NCI-H226 (cell line): Measurements from ENCODE around the gene OR2M3.
A peak's percentile ranks its signal among the peaks of the same experiment; 100 is the strongest.
"Not testable (repeated sequence)": the region's sequence is repeated elsewhere in the genome, so short reads cannot be mapped to it uniquely, and the experiment has no call there.

ENCODE experiments used
- DNase-seq: peaks from one replicate; pipeline ENCODE4 v3.0.0-alpha.2; 2015

OR2M3 gene, protein sequence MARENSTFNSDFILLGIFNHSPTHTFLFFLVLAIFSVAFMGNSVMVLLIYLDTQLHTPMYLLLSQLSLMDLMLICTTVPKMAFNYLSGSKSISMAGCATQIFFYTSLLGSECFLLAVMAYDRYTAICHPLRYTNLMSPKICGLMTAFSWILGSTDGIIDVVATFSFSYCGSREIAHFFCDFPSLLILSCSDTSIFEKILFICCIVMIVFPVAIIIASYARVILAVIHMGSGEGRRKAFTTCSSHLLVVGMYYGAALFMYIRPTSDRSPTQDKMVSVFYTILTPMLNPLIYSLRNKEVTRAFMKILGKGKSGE

DNA sequence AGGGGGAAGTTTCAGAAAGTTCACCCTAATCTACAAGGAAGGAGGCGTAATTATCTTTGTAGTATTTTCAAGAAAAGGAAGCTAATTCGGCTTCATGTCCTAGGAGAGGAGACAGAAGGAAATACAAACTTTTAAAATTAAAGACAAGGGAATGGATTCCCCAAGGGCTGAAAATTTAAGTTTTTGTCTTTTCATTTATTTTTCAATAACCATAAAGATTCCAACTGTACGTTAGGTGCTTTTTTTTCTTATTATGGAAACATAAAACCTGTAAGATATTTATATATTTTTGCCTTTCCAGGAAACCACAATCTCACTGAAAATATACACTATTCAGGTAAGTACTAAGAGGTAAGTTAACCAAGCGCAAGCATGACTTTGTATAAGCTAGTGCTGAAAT lies at the start of gene OR2M3:
Gene OR2M3, plus strand, starts transcription at position 301 of the 400 bp plus-strand sequence. CDS start 5,803 bp downstream, outside the sequence.
- DNase-seq, result no peak

DNA sequence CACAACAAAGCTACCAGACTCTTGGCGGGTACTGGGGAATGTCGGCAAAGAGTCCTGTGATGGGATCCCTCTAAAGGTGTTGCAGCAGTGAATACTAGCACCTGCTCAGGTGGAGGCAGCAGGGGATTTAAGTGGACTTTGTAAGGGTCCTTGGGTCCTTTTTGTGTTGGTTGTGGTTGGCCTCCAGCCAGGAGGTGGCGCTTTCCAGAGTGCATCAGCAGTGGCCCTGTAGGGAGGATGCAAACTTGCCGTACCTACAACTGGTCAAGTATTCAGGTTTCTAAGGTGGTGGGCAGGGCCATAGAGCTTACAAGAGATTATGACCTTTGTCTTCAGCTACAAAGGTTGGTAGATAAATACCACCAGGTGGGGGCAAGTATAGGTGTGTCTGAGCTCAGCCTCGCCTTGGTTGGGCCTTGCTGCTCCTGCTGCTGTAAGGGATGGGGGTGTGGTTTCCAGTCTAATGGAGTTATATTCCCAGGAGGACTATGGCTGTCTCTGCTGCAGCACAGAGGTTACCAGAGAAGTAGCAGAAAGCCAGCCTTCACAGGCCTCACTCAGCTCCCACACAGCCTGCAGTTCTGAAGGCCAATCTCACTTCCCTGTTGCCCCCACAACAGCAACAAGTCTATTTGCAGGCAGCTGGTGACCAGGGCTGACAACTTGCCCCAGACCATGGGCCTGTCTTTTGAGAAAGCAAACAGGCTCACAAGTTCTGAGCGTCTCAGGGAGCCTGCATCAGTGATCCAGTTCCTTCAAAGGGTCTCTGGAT lies 44.8 kb upstream of the OR2M3 start:
- DNase-seq, result no peak

DNA sequence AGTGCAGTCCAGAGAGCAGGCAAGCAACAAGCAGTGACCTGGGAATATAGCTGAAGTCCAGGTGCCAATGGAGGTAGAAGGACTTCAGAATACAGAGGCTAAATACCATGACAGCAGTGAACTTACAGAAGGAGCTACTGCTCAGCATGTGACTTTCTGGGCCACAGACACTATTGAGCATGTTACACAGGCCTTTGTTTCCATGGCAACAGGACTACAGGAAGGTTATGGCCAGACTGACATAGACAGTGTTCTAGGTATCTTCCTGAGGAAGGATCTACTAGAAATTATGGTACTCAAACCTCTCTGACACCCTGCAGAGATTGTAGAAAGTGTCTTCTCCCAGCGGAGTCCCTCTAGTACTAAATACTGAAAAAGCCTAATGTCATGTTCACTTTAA lies 41.1 kb upstream of the OR2M3 start:
- no peak for DNase-seq

DNA sequence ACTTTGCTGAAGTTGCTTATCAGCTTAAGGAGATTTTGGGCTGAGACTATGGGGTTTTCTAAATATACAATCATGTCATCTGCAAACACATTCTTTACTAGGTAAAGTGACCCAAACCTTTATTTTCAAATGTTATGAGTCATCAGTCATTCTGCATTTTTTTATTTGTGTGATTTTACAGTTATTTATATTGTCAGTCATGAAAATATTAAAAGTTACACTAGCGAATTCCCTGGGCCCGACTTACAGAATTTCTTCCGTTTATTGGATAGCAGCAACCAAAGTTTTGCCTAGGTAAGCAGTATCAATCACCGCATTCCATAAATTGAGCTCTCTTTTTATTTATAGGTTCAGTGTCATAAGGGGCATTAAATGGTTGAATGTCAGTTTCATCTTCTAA lies 38.3 kb upstream of the OR2M3 start:
- DNase-seq, result no peak

DNA sequence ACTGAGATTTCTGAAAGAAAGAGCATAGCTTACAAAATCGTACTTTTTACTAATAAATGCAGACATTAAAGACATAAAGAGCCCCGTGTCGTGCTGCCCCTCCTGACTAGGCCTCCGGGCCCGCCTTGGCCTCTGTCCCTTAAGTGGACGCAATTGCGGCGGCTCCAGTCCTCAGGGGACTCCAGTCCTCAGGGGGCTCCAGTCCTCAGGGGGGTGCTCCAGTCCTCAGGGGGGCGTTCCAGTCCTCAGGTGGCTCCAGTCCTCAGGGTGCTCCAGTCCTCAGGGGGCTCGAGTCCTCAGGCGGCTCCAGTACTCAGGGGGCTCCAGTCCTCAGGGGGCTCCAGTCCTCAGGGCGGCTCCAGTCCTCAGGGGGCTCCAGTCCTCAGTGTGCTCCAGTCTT lies 33.0 kb upstream of the OR2M3 start:
- DNase-seq, result no peak

DNA sequence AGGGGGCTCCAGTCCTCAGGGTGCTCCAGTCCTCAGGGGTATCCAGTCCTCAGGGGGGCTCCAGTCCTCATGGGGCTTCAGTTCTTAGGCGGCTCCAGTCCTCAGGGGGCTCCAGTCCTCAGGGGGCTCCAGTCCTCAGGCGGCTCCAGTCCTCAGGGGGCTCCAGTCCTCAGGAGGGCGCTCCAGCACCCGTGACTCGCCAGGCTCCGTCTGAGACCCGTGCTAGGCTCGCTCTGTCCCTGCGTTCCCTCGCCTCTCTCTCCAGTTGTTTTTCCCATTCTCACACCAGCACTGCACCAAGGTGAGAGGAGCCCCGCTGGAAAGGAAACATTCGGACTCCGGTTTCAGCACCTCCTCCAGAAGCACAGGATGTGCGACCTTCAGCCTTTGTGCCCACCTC lies 31.9 kb upstream of the OR2M3 start:
- DNase-seq, result no peak

DNA sequence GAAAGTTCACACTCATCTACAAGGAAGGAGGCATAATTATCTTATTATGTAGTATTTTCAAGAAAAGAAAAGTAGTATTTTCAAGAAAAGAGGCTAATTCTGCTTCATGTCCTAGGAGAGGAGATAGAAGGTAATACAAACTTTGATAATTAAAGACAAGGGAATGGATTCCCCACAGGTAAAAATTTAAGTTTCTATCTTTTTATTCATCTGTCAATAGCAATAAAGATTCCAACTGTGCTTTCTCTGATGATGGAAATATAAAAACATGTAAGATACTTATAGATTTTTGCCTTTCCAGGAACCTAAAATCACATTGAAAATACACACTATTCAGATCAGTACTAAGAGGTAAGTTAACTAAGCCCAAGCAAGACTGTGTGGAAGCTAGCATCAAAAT lies 22.5 kb upstream of the OR2M3 start, which contains the start of gene OR2M2:
Gene OR2M2, plus strand, starts transcription at position 301 of the 400 bp plus-strand sequence. CDS start 5,165 bp downstream, outside the sequence.
- no peak for DNase-seq

DNA sequence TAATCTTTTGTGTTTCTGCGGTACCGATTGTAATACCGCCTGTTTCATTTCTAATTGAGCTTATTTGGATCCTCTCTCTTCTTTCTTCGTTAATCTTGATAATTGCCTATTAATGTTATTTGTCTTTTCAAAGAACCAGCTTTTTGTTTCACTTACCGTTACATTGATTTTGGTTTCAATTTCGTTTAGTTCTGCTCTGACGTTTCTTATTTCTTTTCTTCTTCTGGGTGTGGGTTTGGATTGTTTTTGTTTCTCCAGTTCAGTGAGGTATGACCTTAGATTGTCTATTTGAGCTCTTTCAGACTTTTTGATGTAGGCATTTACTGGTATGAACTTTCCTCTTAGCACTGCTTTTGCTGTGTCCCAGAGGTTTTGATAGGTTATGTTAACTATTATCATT lies 13.1 kb upstream of the OR2M3 start:
- no peak for DNase-seq

DNA sequence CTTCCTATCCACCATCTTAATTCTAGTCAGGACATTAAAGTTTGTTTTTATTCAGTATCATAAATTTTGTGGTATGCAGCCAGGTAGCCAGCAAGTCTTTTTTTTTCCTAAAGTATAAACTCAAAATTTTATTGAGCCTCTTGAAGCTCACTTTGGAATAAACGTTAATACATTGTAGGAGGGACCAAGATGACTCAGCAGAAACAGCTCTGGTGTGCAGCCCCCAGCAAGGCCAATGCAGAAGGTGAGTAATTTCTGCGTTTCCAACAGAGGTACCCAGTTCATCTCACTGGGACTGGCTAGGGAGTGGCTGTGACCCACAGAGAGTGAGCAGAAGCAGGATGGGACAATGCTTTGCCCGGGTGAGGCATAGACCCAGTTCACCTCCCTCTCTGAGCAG lies 9.7 kb upstream of the OR2M3 start:
- DNase-seq, result no peak

DNA sequence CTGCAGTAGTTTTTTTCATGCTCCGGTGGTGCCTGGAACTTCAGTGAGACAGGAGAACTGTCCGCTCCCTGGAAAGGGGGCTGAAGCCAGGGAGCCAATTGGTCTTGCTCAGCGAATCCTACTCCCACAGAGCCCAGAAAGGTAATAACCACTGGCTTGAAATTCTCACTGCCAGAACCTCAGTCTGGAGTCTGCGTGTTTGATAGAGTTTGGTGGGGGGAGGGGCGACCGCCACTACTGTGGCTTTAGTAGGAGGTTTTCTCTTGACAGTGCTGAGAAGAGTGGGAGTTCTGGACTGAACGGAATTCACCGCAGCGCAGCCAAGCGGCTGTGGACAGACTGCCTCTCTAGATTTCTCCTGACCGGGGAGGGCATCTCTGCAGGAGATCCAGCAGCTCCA lies 8.0 kb upstream of the OR2M3 start:
- no peak for DNase-seq

DNA sequence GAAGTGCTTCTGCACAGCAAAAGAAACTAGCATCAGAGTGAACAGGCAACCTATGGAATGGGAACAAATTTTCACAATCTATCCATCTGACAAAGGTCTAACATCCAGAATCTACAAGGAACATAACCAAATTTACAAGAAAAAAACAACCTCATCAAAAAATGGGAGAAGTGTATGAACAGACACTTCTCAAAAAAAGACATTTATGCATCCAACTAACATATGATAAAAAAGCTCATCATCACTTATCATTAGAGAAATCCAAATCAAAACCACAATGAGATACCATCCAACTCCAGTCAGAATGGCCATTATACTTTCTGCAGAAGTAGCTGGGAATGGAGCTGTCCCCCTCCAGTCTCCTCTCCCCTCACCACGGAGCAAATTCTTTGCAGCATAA lies 2.9 kb upstream of the OR2M3 start:
- no peak for DNase-seq

DNA sequence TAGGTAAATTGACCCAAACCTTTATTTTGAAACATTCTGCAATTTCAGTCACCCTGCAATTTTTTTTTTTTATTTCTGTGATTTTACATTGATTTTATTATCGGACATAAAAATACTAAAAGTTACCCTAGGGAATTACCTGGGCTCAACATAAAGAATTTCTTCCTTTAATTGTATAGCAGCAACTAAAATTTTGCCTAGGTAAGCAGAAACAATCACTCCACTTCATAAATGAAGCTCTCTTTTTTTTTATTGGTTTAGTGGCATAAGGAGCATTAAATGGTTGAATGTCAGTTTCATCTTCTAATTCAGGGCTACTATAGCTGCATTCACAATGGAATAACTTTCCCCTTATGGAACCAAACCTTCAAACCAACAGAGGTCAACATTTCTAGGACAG lies 18.8 kb downstream of the OR2M3 start:
- DNase-seq, result no peak

DNA sequence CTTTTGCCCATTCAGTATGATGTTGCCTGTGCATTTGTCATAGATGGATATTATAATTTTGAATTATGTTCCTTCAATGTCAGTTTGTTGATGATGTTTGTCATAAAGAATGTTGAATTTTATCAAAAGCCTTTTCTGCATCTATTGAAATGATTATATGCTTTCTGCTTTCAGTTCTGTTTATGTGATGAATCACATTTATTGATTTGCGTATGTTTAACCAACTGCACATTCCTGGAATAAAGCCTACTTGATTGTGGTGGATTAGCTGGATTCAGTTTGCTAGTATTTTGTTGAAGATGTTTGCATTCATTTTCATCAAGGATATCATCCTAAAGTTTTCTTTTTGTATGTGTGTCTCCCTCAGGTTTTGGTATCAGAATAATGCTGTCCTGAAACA lies 28.5 kb downstream of the OR2M3 start:
- no peak for DNase-seq

DNA sequence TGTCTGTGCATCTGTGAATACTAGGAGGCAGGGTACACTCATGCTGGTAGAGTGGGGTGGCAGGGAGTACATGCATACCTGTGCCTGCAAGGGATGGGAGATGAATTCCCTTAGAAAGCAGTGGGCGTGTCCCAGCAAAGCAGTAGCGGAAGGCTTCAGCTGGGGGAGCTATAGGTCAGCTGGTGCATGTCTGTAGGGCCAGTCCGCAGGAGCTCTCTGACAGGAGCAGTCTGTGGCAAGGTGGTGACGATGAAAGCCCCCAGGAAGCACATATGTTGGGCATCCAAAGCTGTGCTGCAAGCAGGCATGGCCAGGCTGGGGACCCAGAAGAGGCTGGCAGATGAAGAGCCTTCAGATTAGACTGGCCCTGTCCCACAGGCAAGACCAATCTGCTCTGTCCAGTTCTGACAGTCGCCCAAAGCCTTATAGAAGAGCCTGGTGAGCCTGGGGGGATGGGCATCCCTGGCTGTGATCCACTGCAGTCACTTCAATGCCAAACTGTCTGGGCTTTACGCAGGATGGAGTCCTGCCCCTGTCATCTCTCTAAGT lies 32.4 kb downstream of the OR2M3 start:
- no peak for DNase-seq

DNA sequence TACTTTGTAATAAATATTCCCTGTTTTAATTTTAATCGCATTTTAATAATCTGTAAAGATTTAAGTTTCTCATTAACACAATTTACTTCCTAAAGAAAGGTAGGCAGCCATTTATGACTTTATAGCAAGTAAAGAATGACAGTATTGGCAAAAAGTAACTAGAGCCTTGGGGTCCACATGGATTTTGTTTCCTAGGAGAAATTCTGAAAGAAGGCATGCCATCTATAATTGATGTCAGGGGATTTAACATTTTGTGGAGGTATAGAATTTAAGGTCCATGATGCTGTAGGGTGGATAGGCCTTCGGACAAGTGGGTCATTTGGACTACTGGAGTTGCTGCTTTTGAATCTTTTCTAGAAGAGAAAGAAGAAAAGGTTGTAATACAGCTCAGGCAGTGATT lies 34.1 kb downstream of the OR2M3 start, which contains the start of gene OR2M4:
Gene OR2M4, plus strand, starts transcription at position 301 of the 400 bp plus-strand sequence. CDS start 7,512 bp downstream, outside the sequence.
- DNase-seq, result no peak

DNA sequence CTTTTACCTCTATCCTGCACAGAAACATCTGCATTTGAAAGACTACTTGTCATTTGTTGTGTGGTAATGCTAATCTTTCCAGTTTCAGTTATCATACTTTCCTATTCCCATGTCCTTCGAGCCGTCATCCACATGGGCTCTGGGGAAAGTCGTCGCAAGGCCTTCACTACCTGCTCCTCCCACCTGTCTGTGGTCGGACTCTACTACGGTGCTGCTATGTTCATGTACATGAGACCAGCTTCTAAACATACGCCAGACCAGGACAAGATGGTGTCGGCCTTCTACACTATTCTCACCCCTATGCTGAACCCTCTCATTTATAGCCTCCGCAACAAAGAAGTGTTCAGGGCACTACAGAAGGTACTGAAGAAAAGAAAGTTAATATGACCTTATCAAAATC lies 42.4 kb downstream of the OR2M3 start:
- no peak for DNase-seq

DNA sequence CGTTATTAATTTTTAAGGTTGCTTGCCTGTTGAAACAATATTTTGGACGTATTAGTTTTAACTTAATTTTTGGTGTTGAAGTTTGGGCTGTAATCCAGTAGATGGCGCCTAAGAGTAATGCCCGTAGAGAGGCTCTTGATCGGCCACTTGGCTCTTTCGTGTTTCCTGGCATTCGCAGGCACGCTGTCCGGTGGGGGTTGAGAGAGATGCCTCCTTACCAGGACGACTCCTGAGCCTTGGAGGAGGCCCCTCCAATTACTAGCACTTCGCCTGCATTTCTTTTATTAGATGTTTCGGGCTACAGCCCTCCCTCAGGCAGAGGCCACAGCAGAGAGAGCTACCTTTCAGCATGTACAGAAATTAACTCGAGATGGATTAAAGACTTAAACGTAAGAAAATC lies 46.1 kb downstream of the OR2M3 start:
- DNase-seq, result peak; percentile 1

DNA sequence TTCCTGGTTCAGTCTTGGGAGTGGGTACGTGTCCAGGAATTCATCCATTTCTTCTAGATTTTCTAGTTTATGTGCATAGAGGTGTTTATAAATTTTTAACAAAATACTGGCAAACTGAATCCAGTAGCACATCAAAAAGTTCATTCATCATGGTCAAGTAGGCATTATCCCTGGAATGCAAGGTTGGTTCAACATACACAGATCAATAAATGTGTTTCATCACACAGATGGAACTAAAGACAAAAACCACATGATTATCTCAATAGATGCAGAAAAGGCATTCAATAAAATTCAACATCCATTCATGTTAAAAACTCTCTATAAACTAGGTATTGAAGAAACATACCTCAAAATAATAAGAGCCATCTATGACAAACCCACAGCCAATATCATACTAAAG lies 62.2 kb downstream of the OR2M3 start:
- DNase-seq, result not testable (repeated sequence)
